ENCODE results near the gene CCIN. TPM values are rescaled to one million over a fixed set of nuclear protein-coding genes. Genes with fewer than 3 reads are reported as not detected.
"Not testable (repeated sequence)": the region's sequence is repeated elsewhere in the genome, so short reads cannot be mapped to it uniquely, and the experiment has no call there.

The CCIN gene
- total RNA-seq, 1 donor from 2014 or later = not detected

GRCh38 chr9:36169708-36170107 lies 520 bp downstream of the CCIN start:
- H3K27me3 ChIP-seq = no peaks in the 10 kb centered on the region
- H3K27ac ChIP-seq = no peak overlapping the region
- no peaks in the 10 kb centered on the region for H3K36me3 ChIP-seq
- no peak overlapping the region for H3K4me3 ChIP-seq
- DNase-seq (ENCODE audit: extremely low spot score in 2 of 2) = no peak
- peaks cover 14% of the 10 kb centered on the region for H3K4me1 ChIP-seq
- no peak for TF ChIP-seq CTCF (IDR thresholded peaks at IDR 0.05)
- no peak for TF ChIP-seq POLR2A (IDR thresholded peaks at IDR 0.05)
- TF ChIP-seq POLR2AphosphoS5 (IDR thresholded peaks at IDR 0.05; ENCODE audit: insufficient read depth in 1 of 2, low read depth in 1 of 2) = no peak
- no peaks in the 10 kb centered on the region for H3K9me3 ChIP-seq
- intact Hi-C loops (cut with DNase I) = loop anchor here (5.0 kb wide), 1 partner anchor 42 kb away; no protein-coding TSS in a partner anchor

- H3K27me3 ChIP-seq = no peaks in the 10 kb centered on the region
- intact Hi-C loops (cut with DNase I) = loop anchor here (5.0 kb wide), 1 partner anchor 43 kb away; no protein-coding TSS in a partner anchor
- no peaks in the 10 kb centered on the region for H3K36me3 ChIP-seq
These were observed 1.3 kb downstream of the CCIN start for GRCh38 chr9:36170531-36170930.

GRCh38 chr9:36173861-36174260 lies 4.7 kb downstream of the CCIN start:
- H3K27ac ChIP-seq = no peak overlapping the region
- no peak for DNase-seq (ENCODE audit: extremely low spot score in 2 of 2)
- TF ChIP-seq POLR2A (IDR thresholded peaks at IDR 0.05) (no peak), CTCF (IDR thresholded peaks at IDR 0.05) (no peak), POLR2AphosphoS5 (IDR thresholded peaks at IDR 0.05; ENCODE audit: insufficient read depth in 1 of 2, low read depth in 1 of 2) (no peak)
- H3K36me3 ChIP-seq = no peaks in the 10 kb centered on the region
- intact Hi-C loops (cut with DNase I) = loop anchor here (5.0 kb wide), 1 partner anchor 47 kb away; no protein-coding TSS in a partner anchor
- H3K27me3 ChIP-seq = no peaks in the 10 kb centered on the region
- H3K9me3 ChIP-seq = no peaks in the 10 kb centered on the region
- H3K4me3 ChIP-seq = no peak overlapping the region
- H3K4me1 ChIP-seq = no peaks in the 10 kb centered on the region

More at GRCh38 chr9:36170531-36170930, 1.3 kb downstream of the CCIN start:
- Histone ChIP-seq H3K27ac (no peak overlapping the region), H3K4me3 (no peak overlapping the region), H3K9me3 (no peaks in the 10 kb centered on the region), H3K4me1 (peaks cover 13% of the 10 kb centered on the region)
- no peak for DNase-seq (ENCODE audit: extremely low spot score in 2 of 2)
- TF ChIP-seq POLR2AphosphoS5 (IDR thresholded peaks at IDR 0.05; ENCODE audit: insufficient read depth in 1 of 2, low read depth in 1 of 2) (no peak), CTCF (IDR thresholded peaks at IDR 0.05) (no peak), POLR2A (IDR thresholded peaks at IDR 0.05) (no peak)

- DNase-seq (ENCODE audit: extremely low spot score in 2 of 2) = no peak
- TF ChIP-seq CTCF (IDR thresholded peaks at IDR 0.05) (no peak), POLR2AphosphoS5 (IDR thresholded peaks at IDR 0.05; ENCODE audit: insufficient read depth in 1 of 2, low read depth in 1 of 2) (no peak), POLR2A (IDR thresholded peaks at IDR 0.05) (no peak)
- intact Hi-C loops (cut with DNase I) = loop anchor here (5.0 kb wide), 1 partner anchor 47 kb away; no protein-coding TSS in a partner anchor
- Histone ChIP-seq H3K27ac (no peak overlapping the region), H3K9me3 (no peaks in the 10 kb centered on the region), H3K36me3 (no peaks in the 10 kb centered on the region), H3K27me3 (no peaks in the 10 kb centered on the region), H3K4me1 (no peaks in the 10 kb centered on the region), H3K4me3 (no peak overlapping the region)
These were observed 5.1 kb downstream of the CCIN start for GRCh38 chr9:36174271-36174670.

GRCh38 chr9:36174731-36175130 lies 5.5 kb downstream of the CCIN start:
- Histone ChIP-seq H3K9me3 (no peaks in the 10 kb centered on the region), H3K27me3 (no peaks in the 10 kb centered on the region), H3K36me3 (no peaks in the 10 kb centered on the region), H3K4me1 (no peaks in the 10 kb centered on the region), H3K4me3 (no peak overlapping the region), H3K27ac (no peak overlapping the region)
- TF ChIP-seq POLR2A (IDR thresholded peaks at IDR 0.05) = no peak
- TF ChIP-seq CTCF (IDR thresholded peaks at IDR 0.05) = no peak
- TF ChIP-seq POLR2AphosphoS5 (IDR thresholded peaks at IDR 0.05; ENCODE audit: insufficient read depth in 1 of 2, low read depth in 1 of 2) = no peak
- intact Hi-C loops (cut with DNase I) = loop anchor here (5.0 kb wide), 1 partner anchor 47 kb away; no protein-coding TSS in a partner anchor
- DNase-seq (ENCODE audit: extremely low spot score in 2 of 2) = no peak

GRCh38 chr9:36175209-36175608 lies 6.0 kb downstream of the CCIN start:
- H3K4me1 ChIP-seq; H3K27ac ChIP-seq; H3K36me3 ChIP-seq; H3K9me3 ChIP-seq; H3K27me3 ChIP-seq; intact Hi-C loops (cut with DNase I); H3K4me3 ChIP-seq; DNase-seq (ENCODE audit: extremely low spot score in 2 of 2): not testable (repeated sequence)

GRCh38 chr9:36176496-36176895 lies 7.3 kb downstream of the CCIN start:
- H3K27me3 ChIP-seq; H3K4me3 ChIP-seq; H3K36me3 ChIP-seq; H3K9me3 ChIP-seq; H3K4me1 ChIP-seq; DNase-seq (ENCODE audit: extremely low spot score in 2 of 2); H3K27ac ChIP-seq; intact Hi-C loops (cut with DNase I): not testable (repeated sequence)

Data from vagina (tissue), 2 donors.